Suprapubic skin (tissue), 4 donors: ENCODE data around the gene SLC9A7. TPM values are rescaled to one million over a fixed set of nuclear protein-coding genes. Genes with fewer than 3 reads are reported as not detected.

Experiments used
- DNase-seq, 2 donors: peaks; one replicate each; pipeline ENCODE4 v3.0.0-alpha.2; 2019; ENCODE audit warnings: low spot score in 2 of 2
- H3K27ac ChIP-seq: fragments of 200-600 bp; sonication (generic); one replicate; pipeline ENCODE4 v1.5.1; 2019
- H3K27me3 ChIP-seq: fragments of 200-600 bp; sonication (generic); one replicate; pipeline ENCODE4 v1.5.1; 2019
- H3K36me3 ChIP-seq: fragments of 200-600 bp; sonication (generic); one replicate; pipeline ENCODE4 v1.5.1; 2019
- H3K4me1 ChIP-seq: fragments of 200-600 bp; sonication (generic); one replicate; pipeline ENCODE4 v1.5.1; 2019
- H3K4me3 ChIP-seq: fragments of 200-600 bp; sonication (generic); one replicate; pipeline ENCODE4 v1.5.1; 2019; ENCODE audit warnings: mild to moderate bottlenecking
- H3K9me3 ChIP-seq: fragments of 200-600 bp; sonication (generic); one replicate; pipeline ENCODE4 v1.5.1; 2019
- CTCF ChIP-seq, 2 donors: fragments of 200-600 bp in 1 of 2; fragments of 450-650 bp in 1 of 2; sonication (generic) in 1 of 2; IDR thresholded peaks; one replicate each; pipeline ENCODE4 v1.5.1; 2016 to 2019; ENCODE audit warnings: antibody characterized with exemption in 2 of 2, mild to moderate bottlenecking in 1 of 2, moderate library complexity in 1 of 2
- EP300 ChIP-seq: sonication (generic); formaldehyde crosslinking; IDR thresholded peaks from one replicate; pipeline ENCODE4 v1.6.1; 2017; ENCODE audit warnings: antibody characterized with exemption
- POLR2A ChIP-seq, 2 donors: fragments of 450-650 bp; IDR thresholded peaks; one replicate each; pipeline ENCODE4 v1.6.1; 2017; ENCODE audit warnings: antibody characterized with exemption in 2 of 2, mild to moderate bottlenecking in 2 of 2, moderate library complexity in 2 of 2
- POLR2AphosphoS5 ChIP-seq, 3 donors: sonication (generic); formaldehyde crosslinking; IDR thresholded peaks; one replicate each; pipeline ENCODE4 v1.6.1; 2017; ENCODE audit warnings: antibody characterized with exemption in 3 of 3
- WGBS: methylation state at CpG from one replicate; pipeline ENCODE4 v1.1.5; 2018; 5-methylcytosine and 5-hydroxymethylcytosine counted together
- total RNA-seq, 4 donors: library from RNA; depleted of rRNA; stranded (reverse); fragments of >200 nt; gene quantifications; one replicate each; pipeline ENCODE4 v1.1.0, GENCODE V29; 2016

Gene SLC9A7
- total RNA-seq, 4 donors from 2014 or later: 3.1 to 7.4 (median 6.2) TPM

GRCh38 chrX:46758163-46758955, 559 bp downstream of the SLC9A7 start:
- WGBS: 65% methylated on average over 34 of the region's 47 CpGs
- H3K36me3 ChIP-seq: no peaks in the 10 kb centered on the region
- H3K9me3 ChIP-seq: no peaks in the 10 kb centered on the region
- peaks cover 9% of the 10 kb centered on the region for H3K4me1 ChIP-seq
- DNase-seq: no peak
- H3K27ac ChIP-seq: peak overlapping the region; percentile 29
- no peaks in the 10 kb centered on the region for H3K27me3 ChIP-seq
- no peak for TF ChIP-seq POLR2AphosphoS5 (IDR thresholded peaks at IDR 0.05)
- TF ChIP-seq POLR2A (IDR thresholded peaks at IDR 0.05): no peak
- no peak for TF ChIP-seq EP300
- TF ChIP-seq CTCF (IDR thresholded peaks at IDR 0.05): no peak
- H3K4me3 ChIP-seq: peak overlapping the region; percentile 57

DNA sequence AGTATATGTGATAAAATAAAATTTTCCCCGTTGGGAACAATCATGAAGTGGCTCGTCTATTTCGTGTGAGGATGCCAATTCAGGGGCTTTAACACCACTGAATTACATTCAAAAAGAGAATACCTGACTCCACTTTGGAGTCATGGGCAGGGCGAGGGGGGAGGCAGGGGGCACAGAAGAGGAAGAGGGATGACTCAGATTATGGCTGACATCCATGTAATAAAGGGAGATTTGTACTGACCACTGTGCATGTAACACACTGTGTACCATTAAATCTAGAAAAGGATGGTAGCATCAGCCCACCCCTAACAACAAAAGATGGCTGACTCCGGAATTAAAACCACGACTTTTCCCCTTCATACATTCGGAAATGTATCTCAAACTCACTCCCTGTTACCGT, 1.3 kb downstream of the SLC9A7 start:
- no peaks in the 10 kb centered on the region for H3K36me3 ChIP-seq
- H3K9me3 ChIP-seq: no peaks in the 10 kb centered on the region
- no peak overlapping the region for H3K4me3 ChIP-seq
- H3K27ac ChIP-seq: no peak overlapping the region
- TF ChIP-seq POLR2A (IDR thresholded peaks at IDR 0.05) (no peak), POLR2AphosphoS5 (IDR thresholded peaks at IDR 0.05) (no peak), EP300 (no peak), CTCF (IDR thresholded peaks at IDR 0.05) (no peak)
- DNase-seq: no peak
- no peaks in the 10 kb centered on the region for H3K27me3 ChIP-seq
- H3K4me1 ChIP-seq: peaks cover 9% of the 10 kb centered on the region
- 82% methylated on average over 8 of the region's 8 CpGs for WGBS

DNA sequence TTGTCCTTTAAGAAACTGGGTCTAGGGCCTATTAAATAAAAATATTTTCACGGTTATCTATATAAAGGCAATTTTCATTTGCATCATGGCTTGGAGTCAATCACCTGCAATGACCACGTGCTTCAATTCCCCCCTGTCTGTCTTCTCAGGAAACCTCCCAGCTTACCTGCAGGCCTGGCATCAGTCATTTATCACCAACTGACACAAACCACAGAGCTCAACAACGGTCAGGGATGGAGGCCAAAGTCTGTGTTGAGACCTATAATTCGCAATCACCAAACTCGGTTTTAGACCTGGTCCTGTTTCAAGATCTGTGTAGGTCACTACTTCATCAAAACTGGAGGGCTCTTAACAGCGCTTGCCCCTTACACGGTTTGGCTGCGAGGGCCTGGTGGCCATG, 1.9 kb downstream of the SLC9A7 start:
- WGBS: 78% methylated on average over 8 of the region's 8 CpGs
- H3K27ac ChIP-seq: no peak overlapping the region
- DNase-seq: no peak
- H3K36me3 ChIP-seq: no peaks in the 10 kb centered on the region
- no peaks in the 10 kb centered on the region for H3K27me3 ChIP-seq
- H3K4me3 ChIP-seq: no peak overlapping the region
- H3K4me1 ChIP-seq: peaks cover 9% of the 10 kb centered on the region
- H3K9me3 ChIP-seq: no peaks in the 10 kb centered on the region
- no peak for TF ChIP-seq POLR2AphosphoS5 (IDR thresholded peaks at IDR 0.05)
- TF ChIP-seq CTCF (IDR thresholded peaks at IDR 0.05): no peak
- no peak for TF ChIP-seq EP300
- no peak for TF ChIP-seq POLR2A (IDR thresholded peaks at IDR 0.05)

- TF ChIP-seq CTCF (IDR thresholded peaks at IDR 0.05): no peak
- TF ChIP-seq EP300: no peak
- TF ChIP-seq POLR2A (IDR thresholded peaks at IDR 0.05): no peak
- no peak for TF ChIP-seq POLR2AphosphoS5 (IDR thresholded peaks at IDR 0.05)
- WGBS: 85% methylated on average over 10 of the region's 10 CpGs
Observed at GRCh38 chrX:46755671-46756070, 3.2 kb downstream of the SLC9A7 start.

DNA sequence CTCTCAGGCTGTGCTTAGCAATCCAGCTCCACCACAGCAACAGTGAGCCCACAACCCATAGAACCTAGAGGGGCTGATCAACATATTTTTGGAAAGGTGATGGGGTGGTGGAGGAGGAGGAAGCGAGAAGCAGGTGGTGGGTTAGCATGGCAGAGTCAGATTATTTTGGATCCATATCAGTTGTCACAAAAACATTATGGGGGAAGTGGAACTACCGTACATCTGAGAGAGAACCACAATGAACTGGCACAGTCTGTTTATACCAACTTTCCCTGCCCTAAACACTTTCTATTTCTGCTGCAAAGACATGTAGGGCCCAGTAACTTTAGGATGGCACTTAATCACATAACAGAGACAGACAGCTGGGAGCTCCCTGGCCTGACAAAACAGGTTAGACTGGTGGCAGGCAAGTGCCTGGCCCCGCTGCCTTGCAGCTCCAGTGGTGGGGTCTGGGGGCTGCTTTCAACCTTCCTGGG, 4.3 kb downstream of the SLC9A7 start:
- WGBS: 60% methylated on average over 3 of the region's 3 CpGs
- Histone ChIP-seq H3K4me3 (no peak overlapping the region), H3K4me1 (peaks cover 8% of the 10 kb centered on the region), H3K27ac (no peak overlapping the region), H3K27me3 (no peaks in the 10 kb centered on the region), H3K9me3 (no peaks in the 10 kb centered on the region), H3K36me3 (no peaks in the 10 kb centered on the region)
- TF ChIP-seq POLR2AphosphoS5 (IDR thresholded peaks at IDR 0.05) (no peak), POLR2A (IDR thresholded peaks at IDR 0.05) (no peak), CTCF (IDR thresholded peaks at IDR 0.05) (no peak), EP300 (no peak)
- no peak for DNase-seq

More at GRCh38 chrX:46755671-46756070, 3.2 kb downstream of the SLC9A7 start:
- H3K27ac ChIP-seq: no peak overlapping the region
- no peak overlapping the region for H3K4me3 ChIP-seq
- no peaks in the 10 kb centered on the region for H3K27me3 ChIP-seq
- no peaks in the 10 kb centered on the region for H3K36me3 ChIP-seq
- no peaks in the 10 kb centered on the region for H3K9me3 ChIP-seq
- no peak for DNase-seq
- peaks cover 9% of the 10 kb centered on the region for H3K4me1 ChIP-seq
